Measurements from ENCODE around the gene STARD10.
"Not testable (repeated sequence)": the region's sequence is repeated elsewhere in the genome, so short reads cannot be mapped to it uniquely, and the experiment has no call there.

Gene STARD10

GRCh38 chr11:72828081-72828567 is 34.3 kb upstream of the STARD10 start:
- peak; percentile 23 for DNase-seq (ENCODE audit: extremely low read depth, insufficient read length)
- TF ChIP-seq CTCF (IDR thresholded peaks at IDR 0.05; ENCODE audit: insufficient read depth, low read length, poor library complexity, severe bottlenecking), result no peak
- no peaks in the 10 kb centered on the region for H3K27me3 ChIP-seq (replicated peaks; ENCODE audit: control insufficient read depth, insufficient read depth, low read length)
- H3K36me3 ChIP-seq (ENCODE audit: control insufficient read depth, insufficient read depth, low read length), result peaks cover 38% of the 10 kb centered on the region
- H3K4me3 ChIP-seq (replicated peaks; ENCODE audit: low read depth, low read length), result no peak overlapping the region

GRCh38 chr11:72827656-72828055 is 33.8 kb upstream of the STARD10 start:
- H3K4me3 ChIP-seq (replicated peaks; ENCODE audit: low read depth, low read length), result not testable (repeated sequence)

GRCh38 chr11:72826942-72827480 is 33.2 kb upstream of the STARD10 start:
- H3K4me3 ChIP-seq (replicated peaks; ENCODE audit: low read depth, low read length), result no peak overlapping the region
- H3K27me3 ChIP-seq (replicated peaks; ENCODE audit: control insufficient read depth, insufficient read depth, low read length), result no peaks in the 10 kb centered on the region
- no peak for TF ChIP-seq CTCF (IDR thresholded peaks at IDR 0.05; ENCODE audit: insufficient read depth, low read length, poor library complexity, severe bottlenecking)
- peaks cover 34% of the 10 kb centered on the region for H3K36me3 ChIP-seq (ENCODE audit: control insufficient read depth, insufficient read depth, low read length)
- no peak for DNase-seq (ENCODE audit: extremely low read depth, insufficient read length)

More at GRCh38 chr11:72827656-72828055, 33.8 kb upstream of the STARD10 start:
- not testable (repeated sequence) for DNase-seq (ENCODE audit: extremely low read depth, insufficient read length); H3K27me3 ChIP-seq (replicated peaks; ENCODE audit: control insufficient read depth, insufficient read depth, low read length)
- peaks cover 37% of the 10 kb centered on the region for H3K36me3 ChIP-seq (ENCODE audit: control insufficient read depth, insufficient read depth, low read length)

GRCh38 chr11:72826191-72826941 is 32.5 kb upstream of the STARD10 start:
- peaks cover 31% of the 10 kb centered on the region for H3K36me3 ChIP-seq (ENCODE audit: control insufficient read depth, insufficient read depth, low read length)
- no peaks in the 10 kb centered on the region for H3K27me3 ChIP-seq (replicated peaks; ENCODE audit: control insufficient read depth, insufficient read depth, low read length)
- no peak overlapping the region for H3K4me3 ChIP-seq (replicated peaks; ENCODE audit: low read depth, low read length)
- DNase-seq (ENCODE audit: extremely low read depth, insufficient read length), result peak; percentile 25
- no peak for TF ChIP-seq CTCF (IDR thresholded peaks at IDR 0.05; ENCODE audit: insufficient read depth, low read length, poor library complexity, severe bottlenecking)

DNA sequence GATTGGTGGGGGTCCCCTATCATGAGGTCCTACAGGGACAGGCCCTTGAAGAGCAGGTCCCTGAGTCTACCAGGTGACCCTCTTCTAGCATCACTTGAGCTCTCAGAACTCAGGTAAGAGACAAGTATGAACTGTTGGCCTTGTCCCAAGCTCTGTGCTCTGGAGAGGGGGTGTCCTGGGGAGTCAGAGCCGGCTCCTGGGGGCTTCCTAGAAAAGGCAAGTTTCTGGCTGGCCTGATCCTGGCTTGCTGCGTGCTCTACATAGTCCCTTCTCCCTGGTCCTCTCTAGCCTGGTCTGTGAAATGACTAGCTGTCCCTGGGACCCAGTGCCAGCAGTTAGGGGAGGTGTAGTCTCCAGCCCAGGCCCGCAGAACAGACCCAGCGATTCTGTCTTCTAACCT is 31.8 kb upstream of the STARD10 start:
- Histone ChIP-seq H3K4me3 (replicated peaks; ENCODE audit: low read depth, low read length) (no peak overlapping the region), H3K27me3 (replicated peaks; ENCODE audit: control insufficient read depth, insufficient read depth, low read length) (no peaks in the 10 kb centered on the region), H3K36me3 (ENCODE audit: control insufficient read depth, insufficient read depth, low read length) (peaks cover 34% of the 10 kb centered on the region)
- no peak for DNase-seq (ENCODE audit: extremely low read depth, insufficient read length)
- TF ChIP-seq CTCF (IDR thresholded peaks at IDR 0.05; ENCODE audit: insufficient read depth, low read length, poor library complexity, severe bottlenecking), result no peak

- H3K27me3 ChIP-seq (replicated peaks; ENCODE audit: control insufficient read depth, insufficient read depth, low read length), result no peaks in the 10 kb centered on the region
- no peak for TF ChIP-seq CTCF (IDR thresholded peaks at IDR 0.05; ENCODE audit: insufficient read depth, low read length, poor library complexity, severe bottlenecking)
- peak; percentile 30 for DNase-seq (ENCODE audit: extremely low read depth, insufficient read length)
- peaks cover 34% of the 10 kb centered on the region for H3K36me3 ChIP-seq (ENCODE audit: control insufficient read depth, insufficient read depth, low read length)
- no peak overlapping the region for H3K4me3 ChIP-seq (replicated peaks; ENCODE audit: low read depth, low read length)
Observed at GRCh38 chr11:72824811-72825505, 31.1 kb upstream of the STARD10 start.

Data from GM06990 (cell line).